ENCODE results near the gene SMOC1.

DNA sequence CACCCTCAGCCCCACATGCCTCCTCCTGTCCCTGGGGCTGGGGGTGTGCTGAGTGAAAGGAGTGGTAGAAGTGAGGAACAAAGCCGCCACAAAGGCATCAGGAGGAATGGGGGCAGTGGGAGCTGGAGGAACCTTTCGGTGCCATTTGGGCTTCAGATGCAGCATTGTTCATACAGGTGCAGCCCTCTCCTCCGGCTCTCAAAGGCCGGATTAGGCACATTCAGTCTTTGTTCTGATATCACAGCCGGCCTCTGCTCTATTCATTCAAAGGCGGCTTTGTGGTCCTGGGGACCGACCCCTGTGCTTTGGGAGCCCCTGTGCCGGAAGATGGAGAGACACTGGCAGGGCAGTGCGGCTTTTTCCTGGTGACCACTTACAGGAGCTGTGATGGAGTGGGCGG lies 53.2 kb downstream of the SMOC1 start:
- TF ChIP-seq EZH2 (IDR thresholded peaks at IDR 0.05; ENCODE audit: borderline replicate concordance, low read length) = no peak
- TF ChIP-seq, protein P1, sequence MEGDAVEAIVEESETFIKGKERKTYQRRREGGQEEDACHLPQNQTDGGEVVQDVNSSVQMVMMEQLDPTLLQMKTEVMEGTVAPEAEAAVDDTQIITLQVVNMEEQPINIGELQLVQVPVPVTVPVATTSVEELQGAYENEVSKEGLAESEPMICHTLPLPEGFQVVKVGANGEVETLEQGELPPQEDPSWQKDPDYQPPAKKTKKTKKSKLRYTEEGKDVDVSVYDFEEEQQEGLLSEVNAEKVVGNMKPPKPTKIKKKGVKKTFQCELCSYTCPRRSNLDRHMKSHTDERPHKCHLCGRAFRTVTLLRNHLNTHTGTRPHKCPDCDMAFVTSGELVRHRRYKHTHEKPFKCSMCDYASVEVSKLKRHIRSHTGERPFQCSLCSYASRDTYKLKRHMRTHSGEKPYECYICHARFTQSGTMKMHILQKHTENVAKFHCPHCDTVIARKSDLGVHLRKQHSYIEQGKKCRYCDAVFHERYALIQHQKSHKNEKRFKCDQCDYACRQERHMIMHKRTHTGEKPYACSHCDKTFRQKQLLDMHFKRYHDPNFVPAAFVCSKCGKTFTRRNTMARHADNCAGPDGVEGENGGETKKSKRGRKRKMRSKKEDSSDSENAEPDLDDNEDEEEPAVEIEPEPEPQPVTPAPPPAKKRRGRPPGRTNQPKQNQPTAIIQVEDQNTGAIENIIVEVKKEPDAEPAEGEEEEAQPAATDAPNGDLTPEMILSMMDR (IDR thresholded peaks at IDR 0.05; ENCODE audit: low read length) = no peak
